Adrenal gland (tissue), 12 donors: ENCODE results near the gene POTEI. TPM values are rescaled to one million over a fixed set of nuclear protein-coding genes. Genes with fewer than 3 reads are reported as not detected.
A peak's percentile ranks its signal among the peaks of the same experiment; 100 is the strongest.
"Not testable (repeated sequence)": the region's sequence is repeated elsewhere in the genome, so short reads cannot be mapped to it uniquely, and the experiment has no call there.

ENCODE experiments used
- DNase-seq, 7 donors: peaks; one replicate each; pipeline ENCODE4 v3.0.0-alpha.2; 2019 to 2020
- H3K27ac ChIP-seq, 5 donors: fragments of 200-600 bp; sonication (generic) in 4 of 5; 1 replicate in 3 of 5; 2 replicates in 2 of 5; pipeline versions ENCODE4 v1.5.1 to v1.8.0; 2016 to 2020; ENCODE audit warnings: mild to moderate bottlenecking in 1 of 5
- H3K27me3 ChIP-seq: fragments of 200-600 bp; 2 replicates; pipeline ENCODE4 v1.8.0; 2021
- H3K36me3 ChIP-seq, 2 donors: fragments of 200-600 bp; replicated peaks in 1 of 2; 1 replicate in 1 of 2; 2 replicates in 1 of 2; pipeline versions ENCODE4 v1.5.1 to v1.8.0; 2018 to 2022
- H3K4me1 ChIP-seq, 2 donors: fragments of 200-600 bp; replicated peaks in 1 of 2; 1 replicate in 1 of 2; 2 replicates in 1 of 2; pipeline versions ENCODE4 v1.5.1 to v1.8.0; 2018 to 2021
- H3K4me3 ChIP-seq, 4 donors: fragments of 200-600 bp; sonication (generic) in 3 of 4; one replicate each; pipeline ENCODE4 v1.5.1; 2016 to 2018
- H3K9me3 ChIP-seq, 3 donors: fragments of 200-600 bp; sonication (generic) in 1 of 3; replicated peaks in 1 of 3; 1 replicate in 2 of 3; 2 replicates in 1 of 3; pipeline versions ENCODE4 v1.5.1 to v1.8.0; 2016 to 2021
- CTCF ChIP-seq, 6 experiments: fragments of 450-650 bp in 4 of 6; fragments of 200-600 bp in 2 of 6; sonication (generic) in 1 of 6; IDR thresholded peaks; 1 replicate in 5 of 6; 2 replicates in 1 of 6; pipeline versions ENCODE4 v1.5.1 to v1.8.0; 2016 to 2021; ENCODE audit warnings: antibody characterized with exemption in 6 of 6, mild to moderate bottlenecking in 2 of 6, moderate library complexity in 1 of 6
- WGBS, 4 donors: extraction: QIAGEN DNeasy Blood & Tissue Kit in 2 of 4; methylation state at CpG; one replicate each; pipeline versions ENCODE4 v1.1.5 to v1.1.7; 2013 to 2017; 5-methylcytosine and 5-hydroxymethylcytosine counted together
- intact Hi-C, 2 donors: fragments of 100-400 bp; cut with DNase I; formaldehyde crosslinking; loops; one replicate each; pipeline versions ENCODE4 v1.14.1 to v1.15.0; 2022 to 2023
- polyA plus RNA-seq, 3 donors: library from polyadenylated mRNA; stranded (reverse); fragments of 200-250 nt in 2 of 3; fragments of 350-450 nt in 1 of 3; fragmentation: Illumina TruSeq in 1 of 3; extraction: RNeasy Lipid Tissue Mini Kit (QIAGEN cat#74804) in 1 of 3; gene quantifications; one replicate each; pipeline ENCODE4 v1.2.3, GENCODE V29; 2013 to 2014
- small RNA-seq, 2 donors: library from RNA; depleted of rRNA; stranded (forward); fragments of <200 nt; gene quantifications; one replicate each; pipeline ENCODE3, GENCODE V24; 2016
- total RNA-seq, 9 donors: library from RNA; depleted of rRNA in 4 of 9; stranded (reverse); fragments of >200 nt in 4 of 9; fragments of 120-200 nt in 1 of 9; fragmentation: NEBNext Ultra II Directional in 1 of 9; extraction: Animal tissue kit (Norgen Biotek cat#: 25700) in 1 of 9; gene quantifications; one replicate each; pipeline versions ENCODE4 v1.1.0 to v1.2.4, GENCODE V29; 2013 to 2023
- donor health status: healthy with polysubstance abuse.
- donor health status: Bipolar disorder and iron deficiency.
- donor health status: DM: yes; HTN: yes; CAD: no.
- donor health status: DM: no; HTN: no; CAD: no.
- donor health status: DM: no; HTN: no; CAD: no.
- donor health status: DM: yes; HTN: yes; CAD: no.

The POTEI gene
- total and polyA plus RNA-seq, 12 donors = 0.04 to 0.17 (median 0.08) TPM; not detected in 9

GRCh38 chr2:130427631-130428030 is 81.5 kb downstream of the POTEI start:
- H3K36me3 ChIP-seq, H3K27ac ChIP-seq, H3K27me3 ChIP-seq, H3K4me1 ChIP-seq, H3K9me3 ChIP-seq, intact Hi-C loops: not testable (repeated sequence)
- whole genome bisulfite sequencing, 4 donors = 0 to 3% (median 1%) methylated on average over 4 to 34 of the region's 34 CpGs
- TF ChIP-seq CTCF (IDR thresholded peaks at IDR 0.05) = peak in 4 of 6 experiments; percentile 29 to 42 (median 30)
- peak overlapping the region in 1 of 4 donors; percentile 63 for H3K4me3 ChIP-seq
- peak; percentile 54 to 78 (median 61) for DNase-seq

- H3K9me3 ChIP-seq, intact Hi-C loops, H3K27me3 ChIP-seq, H3K27ac ChIP-seq, H3K4me3 ChIP-seq, H3K36me3 ChIP-seq, DNase-seq, H3K4me1 ChIP-seq: not testable (repeated sequence)
- WGBS, 4 donors = 97 to 100% (median 100%) methylated on average over 1 of the region's 1 CpG
These were observed 90.3 kb downstream of the POTEI start for GRCh38 chr2:130418845-130419244.

- H3K4me1 ChIP-seq, H3K27me3 ChIP-seq, intact Hi-C loops, H3K4me3 ChIP-seq, H3K27ac ChIP-seq, H3K9me3 ChIP-seq, H3K36me3 ChIP-seq: not testable (repeated sequence)
- WGBS, 4 donors = 80 to 88% (median 84%) methylated on average over 1 of the region's 1 CpG
- peak in 4 of 7 donors; percentile 18 to 57 (median 24) for DNase-seq
These were observed 92.4 kb downstream of the POTEI start for GRCh38 chr2:130416693-130417092.

Small RNA genes within 50 kb of the gene (small RNA-seq; reads per million reads assigned to genes)
- gene RF00017 (0 reads per million in 2 donors), gene RNU6-473P (0 reads per million in 2 donors)

Other genes with a start within 250 kb of the POTEI start
- 100 to 1,000 TPM in 2 of 9 donors, 10 to 100 TPM in 7; 62.7 to 114 (median 82.2) TPM for gene IMP4, start 166.4 kb downstream of the POTEI start, total RNA-seq
- 100 to 1,000 TPM in 2 of 3 donors, 10 to 100 TPM in 1; 55.8 to 141 (median 117) TPM for gene IMP4, start 166.4 kb downstream of the POTEI start, polyA plus RNA-seq
- gene PTPN18, start 153.3 kb downstream of the POTEI start, total RNA-seq = 10 to 100 TPM in 8 of 9 donors, 1 to 10 TPM in 1; 7.4 to 74.1 (median 41.9) TPM
- 10 to 100 TPM; 32.3 to 64.4 (median 42.2) TPM for gene PTPN18, start 153.3 kb downstream of the POTEI start, polyA plus RNA-seq
- gene CFC1B, start 11.9 kb upstream of the POTEI start, total RNA-seq = not detected
- gene CFC1B, start 11.9 kb upstream of the POTEI start, polyA plus RNA-seq = not detected
- 1 to 10 TPM in 1 of 9 donors, under 1 TPM in 3, not detected in 5; 0.11 to 1.4 (median 0.40) TPM for gene CFC1, start 90.2 kb upstream of the POTEI start, total RNA-seq
- 1 to 10 TPM in 2 of 3 donors, not detected in 1; 4.9 to 6.0 TPM for gene CFC1, start 90.2 kb upstream of the POTEI start, polyA plus RNA-seq
- under 1 TPM in 1 of 9 donors, not detected in 8; 0.17 TPM for gene POTEJ, start 102.1 kb upstream of the POTEI start, total RNA-seq
- gene POTEJ, start 102.1 kb upstream of the POTEI start, polyA plus RNA-seq = not detected
- gene GPR148, start 219.7 kb upstream of the POTEI start, total RNA-seq = not detected
- not detected for gene GPR148, start 219.7 kb upstream of the POTEI start, polyA plus RNA-seq
- 1 to 10 TPM in 1 of 9 donors, under 1 TPM in 4, not detected in 4; 0.08 to 1.2 (median 0.71) TPM for gene AMER3, start 246.2 kb upstream of the POTEI start, total RNA-seq
- gene AMER3, start 246.2 kb upstream of the POTEI start, polyA plus RNA-seq = 1 to 10 TPM in 1 of 3 donors, under 1 TPM in 2; 0.13 to 1.2 (median 0.46) TPM